GM23338 (cell line): ENCODE results near the gene IGLL5. TPM values are rescaled to one million over a fixed set of nuclear protein-coding genes. Genes with fewer than 3 reads are reported as not detected.

Experiments used
- ATAC-seq: fragments of 200-7000 bp; cut with Tn5 transposase; 3 replicates; pipeline ENCODE4 v1.9.1; 2020
- DNase-seq: peaks from one replicate; pipeline ENCODE4 v3.0.0-alpha.2; 2015; ENCODE audit warnings: low spot score
- H2AFZ ChIP-seq: fragments of 200-600 bp; sonication (generic); 2 replicates; pipeline ENCODE4 v1.8.0; 2016; ENCODE audit warnings: antibody characterized with exemption, mild to moderate bottlenecking, moderate library complexity
- H3F3A ChIP-seq: fragments of 200-600 bp; sonication (generic); replicated peaks from 2 replicates; pipeline ENCODE4 v1.8.0; 2017; ENCODE audit warnings: antibody characterized with exemption, mixed run types, low read depth
- H3K27ac ChIP-seq: fragments of 200-600 bp; sonication (generic); 2 replicates; pipeline ENCODE4 v1.6.1; 2016; ENCODE audit warnings: low read depth
- H3K27me3 ChIP-seq: fragments of 200-600 bp; sonication (generic); 2 replicates; pipeline ENCODE4 v1.8.0; 2016; ENCODE audit warnings: mild to moderate bottlenecking, mixed run types, moderate library complexity; ENCODE audit not compliant: insufficient read depth
- H3K36me3 ChIP-seq: fragments of 200-600 bp; sonication (generic); 2 replicates; pipeline ENCODE4 v1.8.0; 2016; ENCODE audit warnings: mild to moderate bottlenecking; ENCODE audit not compliant: insufficient read depth
- H3K4me1 ChIP-seq: fragments of 200-600 bp; sonication (generic); 2 replicates; pipeline ENCODE4 v1.8.0; 2016; ENCODE audit warnings: mild to moderate bottlenecking, moderate library complexity; ENCODE audit not compliant: insufficient read depth
- H3K4me2 ChIP-seq: fragments of 200-600 bp; sonication (generic); 2 replicates; pipeline ENCODE4 v1.7.1; 2017; ENCODE audit warnings: mixed run types
- H3K4me3 ChIP-seq: fragments of 200-600 bp; sonication (generic); 2 replicates; pipeline ENCODE4 v1.6.1; 2016; ENCODE audit warnings: mixed run types
- H3K79me2 ChIP-seq: fragments of 200-600 bp; sonication (generic); replicated peaks from 2 replicates; pipeline ENCODE4 v1.8.0; 2017; ENCODE audit warnings: mild to moderate bottlenecking; ENCODE audit not compliant: insufficient read depth
- H3K9me2 ChIP-seq: fragments of 200-600 bp; sonication (generic); 2 replicates; pipeline ENCODE4 v1.8.0; 2017; ENCODE audit not compliant: insufficient read depth
- H4K20me1 ChIP-seq: fragments of 200-600 bp; sonication (generic); replicated peaks from 2 replicates; pipeline ENCODE4 v1.8.0; 2017; ENCODE audit warnings: mild to moderate bottlenecking; ENCODE audit not compliant: insufficient read depth
- H3K27ac Mint-ChIP-seq: 2 replicates; pipeline ENCODE4 v1.8.0; 2020; ENCODE audit warnings: inconsistent platforms, mild to moderate bottlenecking, moderate library complexity, mixed read lengths
- H3K27me3 Mint-ChIP-seq: 3 replicates; pipeline ENCODE4 v1.8.0; 2022; ENCODE audit warnings: low read depth, mild to moderate bottlenecking, moderate library complexity, mixed read lengths, inconsistent platforms; ENCODE audit not compliant: insufficient read depth, poor library complexity
- H3K36me3 Mint-ChIP-seq: 3 replicates; pipeline ENCODE4 v1.8.0; 2021; ENCODE audit warnings: low read depth, mild to moderate bottlenecking, inconsistent platforms, moderate library complexity, mixed read lengths
- H3K4me1 Mint-ChIP-seq: 3 replicates; pipeline ENCODE4 v1.8.0; 2020; ENCODE audit warnings: mild to moderate bottlenecking, inconsistent platforms, mixed read lengths
- H3K4me3 Mint-ChIP-seq: 3 replicates; pipeline ENCODE4 v1.8.0; 2021; ENCODE audit warnings: moderate library complexity, mild to moderate bottlenecking, inconsistent platforms, mixed read lengths
- H3K9me3 Mint-ChIP-seq: 3 replicates; pipeline ENCODE4 v1.8.0; 2020; ENCODE audit warnings: moderate library complexity, mild to moderate bottlenecking, inconsistent platforms, mixed read lengths
- CREB1 ChIP-seq: fragments of 250-450 bp; sonication (Bioruptor Pico); IDR thresholded peaks from 2 replicates; pipeline ENCODE4 v1.5.0; 2020; ENCODE audit warnings: low read depth, mild to moderate bottlenecking, moderate library complexity
- EZH2 ChIP-seq: fragments of 200-600 bp; sonication (generic); IDR thresholded peaks from one replicate; pipeline ENCODE4 v1.8.0; 2017; ENCODE audit warnings: antibody characterized with exemption, mild to moderate bottlenecking, low read depth; ENCODE audit not compliant: unreplicated experiment
- EZH2phosphoT487 ChIP-seq: fragments of 200-600 bp; sonication (generic); IDR thresholded peaks from one replicate; pipeline ENCODE4 v1.8.1; 2018; ENCODE audit warnings: antibody characterized with exemption; ENCODE audit not compliant: unreplicated experiment
- JUNB ChIP-seq: IDR thresholded peaks from one replicate; pipeline ENCODE4 v1.6.1; 2016; ENCODE audit warnings: antibody characterized with exemption; ENCODE audit not compliant: unreplicated experiment
- NANOG ChIP-seq: IDR thresholded peaks from 2 replicates; pipeline ENCODE4 v1.6.1; 2016; ENCODE audit warnings: antibody characterized with exemption, borderline replicate concordance
- POLR2AphosphoS5 ChIP-seq: IDR thresholded peaks from 2 replicates; pipeline ENCODE4 v1.6.1; 2016; ENCODE audit warnings: antibody characterized with exemption, low read depth
- STAT1 ChIP-seq: IDR thresholded peaks from one replicate; pipeline ENCODE4 v1.6.1; 2016; ENCODE audit warnings: antibody characterized with exemption; ENCODE audit not compliant: unreplicated experiment
- ZNF114 ChIP-seq: fragments of 250-450 bp; sonication (Bioruptor Pico); IDR thresholded peaks from 2 replicates; pipeline ENCODE4 v1.5.0; 2020; ENCODE audit warnings: mild to moderate bottlenecking, moderate library complexity
- ZNF331 ChIP-seq: fragments of 250-450 bp; sonication (Bioruptor Pico); IDR thresholded peaks from 2 replicates; pipeline ENCODE4 v1.5.0; 2020; ENCODE audit warnings: low read depth, mild to moderate bottlenecking, moderate library complexity
- polyA plus RNA-seq: library from polyadenylated mRNA; unstranded; fragments of >200 nt; fragmentation: Nextera tagmentation; extraction: Ambion mirVana; gene quantifications from 2 replicates; pipeline ENCODE4 v1.2.1, GENCODE V29; 2016
- total RNA-seq: library from RNA; depleted of rRNA; stranded (reverse); fragments of >200 nt; shearing (Covaris generic); gene quantifications from 2 replicates; pipeline ENCODE4 v1.2.3, GENCODE V29; 2014
- TF ChIP-seq, protein P1 (sequence below), 2 experiments: fragments of 200-600 bp in 1 of 2; sonication (generic) in 1 of 2; conservative IDR thresholded peaks; 2 replicates each; pipeline versions ENCODE4 v1.5.1 to v1.6.1; 2016 to 2017; ENCODE audit warnings: antibody characterized with exemption in 2 of 2, low read depth in 2 of 2, mild to moderate bottlenecking in 2 of 2, moderate library complexity in 1 of 2
- TF ChIP-seq, protein P2 (sequence below): IDR thresholded peaks from 2 replicates; pipeline ENCODE4 v1.6.1; 2016; ENCODE audit warnings: antibody characterized with exemption
- TF ChIP-seq, protein P3 (sequence below): fragments of 250-450 bp; sonication (Bioruptor Pico); IDR thresholded peaks from 2 replicates; pipeline ENCODE4 v1.5.0; 2020; ENCODE audit warnings: mild to moderate bottlenecking, moderate library complexity
- TF ChIP-seq, protein P4 (sequence below): IDR thresholded peaks from one replicate; pipeline ENCODE4 v1.6.1; 2018; ENCODE audit warnings: antibody characterized with exemption; ENCODE audit not compliant: unreplicated experiment

Gene IGLL5
- total and polyA plus RNA-seq, 2 experiments from 2014 or later: not detected

DNA sequence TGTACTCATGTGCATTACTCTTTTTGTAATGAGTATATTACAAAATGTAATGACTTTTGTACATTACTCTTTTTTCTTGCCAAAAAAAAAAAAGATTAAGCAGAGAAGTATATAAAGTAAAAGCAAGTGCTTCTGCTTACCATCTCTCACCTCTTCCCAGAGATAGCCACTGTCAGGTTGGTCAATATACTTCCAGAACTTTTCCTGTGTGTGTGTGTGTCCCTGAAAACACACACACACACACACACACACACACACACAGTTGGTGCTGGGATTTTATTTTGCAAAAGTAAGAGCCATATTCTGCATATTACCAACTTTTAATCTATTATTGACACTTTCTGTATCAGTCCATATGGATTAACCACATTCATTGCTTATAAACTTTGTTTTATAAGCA lies 2.5 kb downstream of the IGLL5 start:
- no peak for DNase-seq
- H3K27me3 Mint-ChIP-seq: peaks cover 32% of the 10 kb centered on the region
- TF ChIP-seq, protein P1, sequence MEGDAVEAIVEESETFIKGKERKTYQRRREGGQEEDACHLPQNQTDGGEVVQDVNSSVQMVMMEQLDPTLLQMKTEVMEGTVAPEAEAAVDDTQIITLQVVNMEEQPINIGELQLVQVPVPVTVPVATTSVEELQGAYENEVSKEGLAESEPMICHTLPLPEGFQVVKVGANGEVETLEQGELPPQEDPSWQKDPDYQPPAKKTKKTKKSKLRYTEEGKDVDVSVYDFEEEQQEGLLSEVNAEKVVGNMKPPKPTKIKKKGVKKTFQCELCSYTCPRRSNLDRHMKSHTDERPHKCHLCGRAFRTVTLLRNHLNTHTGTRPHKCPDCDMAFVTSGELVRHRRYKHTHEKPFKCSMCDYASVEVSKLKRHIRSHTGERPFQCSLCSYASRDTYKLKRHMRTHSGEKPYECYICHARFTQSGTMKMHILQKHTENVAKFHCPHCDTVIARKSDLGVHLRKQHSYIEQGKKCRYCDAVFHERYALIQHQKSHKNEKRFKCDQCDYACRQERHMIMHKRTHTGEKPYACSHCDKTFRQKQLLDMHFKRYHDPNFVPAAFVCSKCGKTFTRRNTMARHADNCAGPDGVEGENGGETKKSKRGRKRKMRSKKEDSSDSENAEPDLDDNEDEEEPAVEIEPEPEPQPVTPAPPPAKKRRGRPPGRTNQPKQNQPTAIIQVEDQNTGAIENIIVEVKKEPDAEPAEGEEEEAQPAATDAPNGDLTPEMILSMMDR (conservative IDR thresholded peaks at IDR 0.05; ENCODE audit: low read depth in 2 of 2): no peak
- TF ChIP-seq NANOG (no peak), CREB1 (CRISPR knock-in tag) (no peak), ZNF331 (CRISPR knock-in tag) (no peak), STAT1 (no peak), POLR2AphosphoS5 (no peak), JUNB (no peak), ZNF114 (CRISPR knock-in tag) (no peak), EZH2 (no peak), EZH2phosphoT487 (no peak)
- TF ChIP-seq, protein P2, sequence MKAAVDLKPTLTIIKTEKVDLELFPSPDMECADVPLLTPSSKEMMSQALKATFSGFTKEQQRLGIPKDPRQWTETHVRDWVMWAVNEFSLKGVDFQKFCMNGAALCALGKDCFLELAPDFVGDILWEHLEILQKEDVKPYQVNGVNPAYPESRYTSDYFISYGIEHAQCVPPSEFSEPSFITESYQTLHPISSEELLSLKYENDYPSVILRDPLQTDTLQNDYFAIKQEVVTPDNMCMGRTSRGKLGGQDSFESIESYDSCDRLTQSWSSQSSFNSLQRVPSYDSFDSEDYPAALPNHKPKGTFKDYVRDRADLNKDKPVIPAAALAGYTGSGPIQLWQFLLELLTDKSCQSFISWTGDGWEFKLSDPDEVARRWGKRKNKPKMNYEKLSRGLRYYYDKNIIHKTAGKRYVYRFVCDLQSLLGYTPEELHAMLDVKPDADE: no peak
- TF ChIP-seq, protein P3, sequence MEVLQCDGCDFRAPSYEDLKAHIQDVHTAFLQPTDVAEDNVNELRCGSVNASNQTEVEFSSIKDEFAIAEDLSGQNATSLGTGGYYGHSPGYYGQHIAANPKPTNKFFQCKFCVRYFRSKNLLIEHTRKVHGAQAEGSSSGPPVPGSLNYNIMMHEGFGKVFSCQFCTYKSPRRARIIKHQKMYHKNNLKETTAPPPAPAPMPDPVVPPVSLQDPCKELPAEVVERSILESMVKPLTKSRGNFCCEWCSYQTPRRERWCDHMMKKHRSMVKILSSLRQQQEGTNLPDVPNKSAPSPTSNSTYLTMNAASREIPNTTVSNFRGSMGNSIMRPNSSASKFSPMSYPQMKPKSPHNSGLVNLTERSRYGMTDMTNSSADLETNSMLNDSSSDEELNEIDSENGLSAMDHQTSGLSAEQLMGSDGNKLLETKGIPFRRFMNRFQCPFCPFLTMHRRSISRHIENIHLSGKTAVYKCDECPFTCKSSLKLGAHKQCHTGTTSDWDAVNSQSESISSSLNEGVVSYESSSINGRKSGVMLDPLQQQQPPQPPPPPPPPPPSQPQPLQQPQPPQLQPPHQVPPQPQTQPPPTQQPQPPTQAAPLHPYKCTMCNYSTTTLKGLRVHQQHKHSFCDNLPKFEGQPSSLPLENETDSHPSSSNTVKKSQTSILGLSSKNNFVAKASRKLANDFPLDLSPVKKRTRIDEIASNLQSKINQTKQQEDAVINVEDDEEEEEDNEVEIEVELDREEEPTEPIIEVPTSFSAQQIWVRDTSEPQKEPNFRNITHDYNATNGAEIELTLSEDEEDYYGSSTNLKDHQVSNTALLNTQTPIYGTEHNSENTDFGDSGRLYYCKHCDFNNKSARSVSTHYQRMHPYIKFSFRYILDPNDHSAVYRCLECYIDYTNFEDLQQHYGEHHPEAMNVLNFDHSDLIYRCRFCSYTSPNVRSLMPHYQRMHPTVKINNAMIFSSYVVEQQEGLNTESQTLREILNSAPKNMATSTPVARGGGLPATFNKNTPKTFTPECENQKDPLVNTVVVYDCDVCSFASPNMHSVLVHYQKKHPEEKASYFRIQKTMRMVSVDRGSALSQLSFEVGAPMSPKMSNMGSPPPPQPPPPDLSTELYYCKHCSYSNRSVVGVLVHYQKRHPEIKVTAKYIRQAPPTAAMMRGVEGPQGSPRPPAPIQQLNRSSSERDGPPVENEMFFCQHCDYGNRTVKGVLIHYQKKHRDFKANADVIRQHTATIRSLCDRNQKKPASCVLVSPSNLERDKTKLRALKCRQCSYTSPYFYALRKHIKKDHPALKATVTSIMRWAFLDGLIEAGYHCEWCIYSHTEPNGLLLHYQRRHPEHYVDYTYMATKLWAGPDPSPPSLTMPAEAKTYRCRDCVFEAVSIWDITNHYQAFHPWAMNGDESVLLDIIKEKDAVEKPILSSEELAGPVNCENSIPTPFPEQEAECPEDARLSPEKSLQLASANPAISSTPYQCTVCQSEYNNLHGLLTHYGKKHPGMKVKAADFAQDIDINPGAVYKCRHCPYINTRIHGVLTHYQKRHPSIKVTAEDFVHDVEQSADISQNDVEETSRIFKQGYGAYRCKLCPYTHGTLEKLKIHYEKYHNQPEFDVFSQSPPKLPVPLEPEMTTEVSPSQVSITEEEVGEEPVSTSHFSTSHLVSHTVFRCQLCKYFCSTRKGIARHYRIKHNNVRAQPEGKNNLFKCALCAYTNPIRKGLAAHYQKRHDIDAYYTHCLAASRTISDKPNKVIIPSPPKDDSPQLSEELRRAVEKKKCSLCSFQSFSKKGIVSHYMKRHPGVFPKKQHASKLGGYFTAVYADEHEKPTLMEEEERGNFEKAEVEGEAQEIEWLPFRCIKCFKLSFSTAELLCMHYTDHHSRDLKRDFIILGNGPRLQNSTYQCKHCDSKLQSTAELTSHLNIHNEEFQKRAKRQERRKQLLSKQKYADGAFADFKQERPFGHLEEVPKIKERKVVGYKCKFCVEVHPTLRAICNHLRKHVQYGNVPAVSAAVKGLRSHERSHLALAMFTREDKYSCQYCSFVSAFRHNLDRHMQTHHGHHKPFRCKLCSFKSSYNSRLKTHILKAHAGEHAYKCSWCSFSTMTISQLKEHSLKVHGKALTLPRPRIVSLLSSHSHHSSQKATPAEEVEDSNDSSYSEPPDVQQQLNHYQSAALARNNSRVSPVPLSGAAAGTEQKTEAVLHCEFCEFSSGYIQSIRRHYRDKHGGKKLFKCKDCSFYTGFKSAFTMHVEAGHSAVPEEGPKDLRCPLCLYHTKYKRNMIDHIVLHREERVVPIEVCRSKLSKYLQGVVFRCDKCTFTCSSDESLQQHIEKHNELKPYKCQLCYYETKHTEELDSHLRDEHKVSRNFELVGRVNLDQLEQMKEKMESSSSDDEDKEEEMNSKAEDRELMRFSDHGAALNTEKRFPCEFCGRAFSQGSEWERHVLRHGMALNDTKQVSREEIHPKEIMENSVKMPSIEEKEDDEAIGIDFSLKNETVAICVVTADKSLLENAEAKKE: no peak
- TF ChIP-seq, protein P4, sequence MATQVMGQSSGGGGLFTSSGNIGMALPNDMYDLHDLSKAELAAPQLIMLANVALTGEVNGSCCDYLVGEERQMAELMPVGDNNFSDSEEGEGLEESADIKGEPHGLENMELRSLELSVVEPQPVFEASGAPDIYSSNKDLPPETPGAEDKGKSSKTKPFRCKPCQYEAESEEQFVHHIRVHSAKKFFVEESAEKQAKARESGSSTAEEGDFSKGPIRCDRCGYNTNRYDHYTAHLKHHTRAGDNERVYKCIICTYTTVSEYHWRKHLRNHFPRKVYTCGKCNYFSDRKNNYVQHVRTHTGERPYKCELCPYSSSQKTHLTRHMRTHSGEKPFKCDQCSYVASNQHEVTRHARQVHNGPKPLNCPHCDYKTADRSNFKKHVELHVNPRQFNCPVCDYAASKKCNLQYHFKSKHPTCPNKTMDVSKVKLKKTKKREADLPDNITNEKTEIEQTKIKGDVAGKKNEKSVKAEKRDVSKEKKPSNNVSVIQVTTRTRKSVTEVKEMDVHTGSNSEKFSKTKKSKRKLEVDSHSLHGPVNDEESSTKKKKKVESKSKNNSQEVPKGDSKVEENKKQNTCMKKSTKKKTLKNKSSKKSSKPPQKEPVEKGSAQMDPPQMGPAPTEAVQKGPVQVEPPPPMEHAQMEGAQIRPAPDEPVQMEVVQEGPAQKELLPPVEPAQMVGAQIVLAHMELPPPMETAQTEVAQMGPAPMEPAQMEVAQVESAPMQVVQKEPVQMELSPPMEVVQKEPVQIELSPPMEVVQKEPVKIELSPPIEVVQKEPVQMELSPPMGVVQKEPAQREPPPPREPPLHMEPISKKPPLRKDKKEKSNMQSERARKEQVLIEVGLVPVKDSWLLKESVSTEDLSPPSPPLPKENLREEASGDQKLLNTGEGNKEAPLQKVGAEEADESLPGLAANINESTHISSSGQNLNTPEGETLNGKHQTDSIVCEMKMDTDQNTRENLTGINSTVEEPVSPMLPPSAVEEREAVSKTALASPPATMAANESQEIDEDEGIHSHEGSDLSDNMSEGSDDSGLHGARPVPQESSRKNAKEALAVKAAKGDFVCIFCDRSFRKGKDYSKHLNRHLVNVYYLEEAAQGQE: no peak
- H3K4me2 ChIP-seq: no peak overlapping the region
- no peak overlapping the region for H3K27ac ChIP-seq
- H3K9me3 Mint-ChIP-seq: no peaks in the 10 kb centered on the region; the same call in 2 of the 3 replicates
- H3K27me3 ChIP-seq: peaks cover 95% of the 10 kb centered on the region
- H3K27ac Mint-ChIP-seq: no peak overlapping the region
- no peak overlapping the region for H2AFZ ChIP-seq
- H3F3A ChIP-seq: no peaks in the 10 kb centered on the region
- H3K9me2 ChIP-seq: no peaks in the 10 kb centered on the region
- H3K4me1 ChIP-seq: no peaks in the 10 kb centered on the region
- no peaks in the 10 kb centered on the region for H3K36me3 ChIP-seq
- no peaks in the 10 kb centered on the region for H3K79me2 ChIP-seq
- no peaks in the 10 kb centered on the region for H3K4me1 Mint-ChIP-seq
- no peak for ATAC-seq
- no peak overlapping the region for H3K4me3 Mint-ChIP-seq
- no peaks in the 10 kb centered on the region for H4K20me1 ChIP-seq
- no peak overlapping the region for H3K4me3 ChIP-seq
- no peaks in the 10 kb centered on the region for H3K36me3 Mint-ChIP-seq
